H9 (cell line): ENCODE measurements around the gene LIPA. TPM values are rescaled to one million over a fixed set of nuclear protein-coding genes. Genes with fewer than 3 reads are reported as not detected.

Experiments used
- DNase-seq: peaks from one replicate; pipeline ENCODE4 v3.0.0-alpha.2; 2017
- H2AFZ ChIP-seq: one replicate; pipeline ENCODE4 v1.6.1; 2013; ENCODE audit warnings: mild to moderate bottlenecking, low read length, control low read depth, moderate library complexity
- H2AK5ac ChIP-seq: 2 replicates; pipeline ENCODE4 v1.6.1; 2013; ENCODE audit warnings: low read length, control low read depth, mixed read lengths; ENCODE audit not compliant: insufficient read length
- H2BK120ac ChIP-seq: one replicate; pipeline ENCODE4 v1.6.1; 2013; ENCODE audit warnings: low read depth, mild to moderate bottlenecking, low read length, control low read depth, inconsistent platforms; ENCODE audit not compliant: poor library complexity, severe bottlenecking
- H2BK12ac ChIP-seq: 2 replicates; pipeline ENCODE4 v1.6.1; 2013; ENCODE audit warnings: low read length, control low read depth, mixed read lengths, low read depth; ENCODE audit not compliant: insufficient read length
- H2BK15ac ChIP-seq: 2 replicates; pipeline ENCODE4 v1.6.1; 2013; ENCODE audit warnings: low read depth, low read length, control low read depth
- H2BK20ac ChIP-seq: one replicate; pipeline ENCODE4 v1.6.1; 2013; ENCODE audit warnings: low read depth, mild to moderate bottlenecking, low read length, control low read depth, inconsistent platforms; ENCODE audit not compliant: poor library complexity, severe bottlenecking
- H2BK5ac ChIP-seq: 2 replicates; pipeline ENCODE4 v1.6.1; 2013; ENCODE audit warnings: low read length, control low read depth, mixed read lengths; ENCODE audit not compliant: insufficient read length
- H3K14ac ChIP-seq: 2 replicates; pipeline ENCODE4 v1.6.1; 2013; ENCODE audit warnings: low read length, control low read depth; ENCODE audit not compliant: insufficient read depth
- H3K18ac ChIP-seq: 2 replicates; pipeline ENCODE4 v1.6.1; 2013; ENCODE audit warnings: low read depth, mild to moderate bottlenecking, mixed read lengths, low read length, control low read depth; ENCODE audit not compliant: insufficient read length
- H3K23ac ChIP-seq: 2 replicates; pipeline ENCODE4 v1.6.1; 2013; ENCODE audit warnings: low read length, control low read depth, mixed read lengths, low read depth; ENCODE audit not compliant: insufficient read length
- H3K23me2 ChIP-seq: 2 replicates; pipeline ENCODE4 v1.6.1; 2013; ENCODE audit warnings: low read depth, mild to moderate bottlenecking, mixed read lengths, low read length, control low read depth; ENCODE audit not compliant: insufficient read length, poor library complexity, severe bottlenecking
- H3K27ac ChIP-seq: 2 replicates; pipeline ENCODE4 v1.5.1; 2013; ENCODE audit warnings: low read length, control low read depth, mixed read lengths, low read depth; ENCODE audit not compliant: insufficient read length
- H3K27me3 ChIP-seq: 2 replicates; pipeline ENCODE4 v1.6.1; 2013; ENCODE audit warnings: low read length, control low read depth, inconsistent platforms; ENCODE audit not compliant: insufficient read depth
- H3K4ac ChIP-seq: 2 replicates; pipeline ENCODE4 v1.6.1; 2013; ENCODE audit warnings: low read depth, mild to moderate bottlenecking, control low read depth, inconsistent platforms, low read length, moderate library complexity
- H3K4me1 ChIP-seq: 2 replicates; pipeline ENCODE4 v1.6.1; 2013; ENCODE audit warnings: low read length, control low read depth, inconsistent platforms; ENCODE audit not compliant: insufficient read depth
- H3K4me2 ChIP-seq: 2 replicates; pipeline ENCODE4 v1.6.1; 2013; ENCODE audit warnings: low read length, control low read depth, mixed read lengths; ENCODE audit not compliant: insufficient read length, insufficient read depth
- H3K56ac ChIP-seq: 2 replicates; pipeline ENCODE4 v1.6.1; 2013; ENCODE audit warnings: low read depth, mild to moderate bottlenecking, mixed read lengths, low read length, control low read depth; ENCODE audit not compliant: insufficient read length
- H3K79me1 ChIP-seq: 2 replicates; pipeline ENCODE4 v1.6.1; 2013; ENCODE audit warnings: low read depth, mild to moderate bottlenecking, moderate library complexity, low read length, control low read depth, inconsistent platforms; ENCODE audit not compliant: insufficient read depth, poor library complexity, severe bottlenecking
- H3K79me2 ChIP-seq: 2 replicates; pipeline ENCODE4 v1.6.1; 2013; ENCODE audit warnings: low read length, control low read depth, inconsistent platforms; ENCODE audit not compliant: insufficient read depth
- H3K9ac ChIP-seq: 2 replicates; pipeline ENCODE4 v1.6.1; 2013; ENCODE audit warnings: low read length, control low read depth, mixed read lengths; ENCODE audit not compliant: insufficient read length; ENCODE audit errors: extremely low read depth
- H3K9me3 ChIP-seq: one replicate; pipeline ENCODE4 v1.6.1; 2013; ENCODE audit warnings: low read depth, low read length, inconsistent platforms; ENCODE audit not compliant: control insufficient read depth
- H3T11ph ChIP-seq: one replicate; pipeline ENCODE4 v1.6.1; 2013; ENCODE audit warnings: mild to moderate bottlenecking, low read length, control low read depth, inconsistent platforms
- H4K20me1 ChIP-seq: one replicate; pipeline ENCODE4 v1.6.1; 2013; ENCODE audit not compliant: control insufficient read depth, insufficient read length, insufficient read depth
- H4K5ac ChIP-seq: 2 replicates; pipeline ENCODE4 v1.6.1; 2013; ENCODE audit warnings: low read depth, mild to moderate bottlenecking, mixed read lengths, low read length, control low read depth; ENCODE audit not compliant: insufficient read length
- H4K8ac ChIP-seq: replicated peaks from 2 replicates; pipeline ENCODE4 v1.6.1; 2013; ENCODE audit warnings: low read length, control low read depth, mixed read lengths, low read depth; ENCODE audit not compliant: insufficient read length
- H4K91ac ChIP-seq: 2 replicates; pipeline ENCODE4 v1.6.1; 2013; ENCODE audit warnings: low read depth, mild to moderate bottlenecking, moderate library complexity, mixed read lengths, low read length, control low read depth; ENCODE audit not compliant: insufficient read length
- H3K27ac Mint-ChIP-seq, 3 experiments: 2 replicates in 2 of 3; 3 replicates in 1 of 3; pipeline ENCODE4 v1.8.0; 2020 to 2021; ENCODE audit warnings: mixed read lengths in 3 of 3, mild to moderate bottlenecking in 1 of 3, moderate library complexity in 1 of 3
- H3K27me3 Mint-ChIP-seq: 2 replicates; pipeline ENCODE4 v1.8.0; 2021; ENCODE audit warnings: low read depth, mild to moderate bottlenecking, moderate library complexity, mixed read lengths
- H3K36me3 Mint-ChIP-seq, 3 experiments: 2 replicates in 2 of 3; 3 replicates in 1 of 3; pipeline ENCODE4 v1.8.0; 2020 to 2021; ENCODE audit warnings: low read depth in 3 of 3, mixed read lengths in 3 of 3; ENCODE audit not compliant: insufficient read depth in 1 of 3
- H3K4me1 Mint-ChIP-seq, 2 experiments: 2 replicates each; pipeline ENCODE4 v1.8.0; 2020; ENCODE audit warnings: mixed read lengths in 2 of 2
- H3K4me3 Mint-ChIP-seq, 2 experiments: 2 replicates in 1 of 2; 3 replicates in 1 of 2; pipeline ENCODE4 v1.8.0; 2020 to 2021; ENCODE audit warnings: mild to moderate bottlenecking in 2 of 2, mixed read lengths in 2 of 2, moderate library complexity in 1 of 2
- H3K9me3 Mint-ChIP-seq, 2 experiments: 2 replicates in 1 of 2; 3 replicates in 1 of 2; pipeline ENCODE4 v1.8.0; 2020; ENCODE audit warnings: mild to moderate bottlenecking in 2 of 2, mixed read lengths in 2 of 2, moderate library complexity in 1 of 2
- CTCF ChIP-seq: fragments of 200-600 bp; sonication (generic); conservative IDR thresholded peaks from 3 replicates; pipeline ENCODE4 v1.8.0; 2021; ENCODE audit warnings: antibody characterized with exemption, mild to moderate bottlenecking
- WGBS: extraction: QIAGEN DNeasy Blood & Tissue Kit; methylation state at CpG from one replicate; pipeline ENCODE4 v1.1.7; 2013; ENCODE audit warnings: missing lambda C conversion rate, low lambda C conversion rate, mixed read lengths; ENCODE audit not compliant: insufficient read length; ENCODE audit errors: extremely low coverage; 5-methylcytosine and 5-hydroxymethylcytosine counted together
- total RNA-seq: library from RNA; stranded (reverse); gene quantifications from 2 replicates; pipeline ENCODE4 v1.2.1, GENCODE V29; 2021

Gene LIPA
- total RNA-seq, 1 experiment from 2014 or later = 20.9 TPM

GRCh38 chr10:89280508-89280907, 28.9 kb upstream of the LIPA start:
- Mint-ChIP-seq H3K4me3 (no peak overlapping the region), H3K36me3 (peaks cover 0 to 4% (median 0%) of the 10 kb centered on the region in 3 experiments; a peak in 2 of 7 replicates), H3K27ac (no peak overlapping the region), H3K9me3 (peaks cover 0 to 3% of the 10 kb centered on the region in 2 experiments; a peak in 3 of 5 replicates), H3K4me1 (peaks cover 26 to 29% of the 10 kb centered on the region in 2 experiments), H3K27me3 (no peaks in the 10 kb centered on the region)
- H3K4ac ChIP-seq = no peak overlapping the region
- peaks cover 3% of the 10 kb centered on the region; the same call in 1 of the 2 replicates for H3K4me1 ChIP-seq
- no peak overlapping the region for H2BK12ac ChIP-seq
- H4K91ac ChIP-seq = no peak overlapping the region
- no peak for DNase-seq
- H3K4me2 ChIP-seq = no peak overlapping the region
- WGBS = no CpG with 5 or more reads among the region's 3 CpGs
- no peak overlapping the region for H3K56ac ChIP-seq
- H3K27ac ChIP-seq = no peak overlapping the region
- H4K5ac ChIP-seq = no peak overlapping the region
- no peak overlapping the region for H2BK15ac ChIP-seq
- H3K9ac ChIP-seq = no peak overlapping the region
- no peaks in the 10 kb centered on the region for H3K9me3 ChIP-seq
- H3K23ac ChIP-seq = no peak overlapping the region
- no peaks in the 10 kb centered on the region for H3K79me1 ChIP-seq
- TF ChIP-seq CTCF = no peak
- H2BK20ac ChIP-seq = no peak overlapping the region
- no peak overlapping the region for H3K14ac ChIP-seq
- no peaks in the 10 kb centered on the region for H3K23me2 ChIP-seq
- H2BK5ac ChIP-seq = no peak overlapping the region
- H3K18ac ChIP-seq = no peak overlapping the region
- H3T11ph ChIP-seq = no peak overlapping the region
- H2AFZ ChIP-seq = no peak overlapping the region
- H3K79me2 ChIP-seq = no peaks in the 10 kb centered on the region
- H4K20me1 ChIP-seq = no peaks in the 10 kb centered on the region
- no peak overlapping the region for H4K8ac ChIP-seq
- H3K27me3 ChIP-seq = no peaks in the 10 kb centered on the region
- H2AK5ac ChIP-seq = no peak overlapping the region
- H2BK120ac ChIP-seq = no peak overlapping the region
